IMR-90 (cell line): Measurements from ENCODE around the gene TMEM19. TPM values are rescaled to one million over a fixed set of nuclear protein-coding genes. Genes with fewer than 3 reads are reported as not detected.

ENCODE experiments used
- ATAC-seq: fragments of 200-7000 bp; cut with Tn5 transposase; 2 replicates; pipeline ENCODE4 v1.9.1; 2020; ENCODE audit warnings: low read depth, mild to moderate bottlenecking, moderate library complexity
- BruUV-seq: library from RNA; stranded (reverse); fragments of 400-500 nt; replicated peaks from 2 replicates; lab custom pipeline; 2021; lab: Mats Ljungman, UMichigan
- CTCF ChIA-PET: fragments of 300-600 bp; formaldehyde crosslinking; extraction: SDS; loops from one replicate; lab custom pipeline; 2021; ENCODE audit warnings: antibody characterized with exemption; lab: Yijun Ruan, JAX
- POLR2A ChIA-PET: fragments of 300-600 bp; sonication (Branson Sonifier 250); formaldehyde crosslinking; loops from one replicate; lab custom pipeline; 2022; ENCODE audit warnings: antibody characterized with exemption; ENCODE audit not compliant: unreplicated experiment; lab: Charles Lee
- DNase-seq: peaks from one replicate; pipeline ENCODE4 v3.0.0; 2013
- H2AFZ ChIP-seq: replicated peaks from 2 replicates; pipeline ENCODE3; 2013; ENCODE audit warnings: low read length, mild to moderate bottlenecking; ENCODE audit not compliant: poor library complexity
- H2AK5ac ChIP-seq: 2 replicates; pipeline ENCODE4 v1.6.1; 2013; ENCODE audit warnings: low read depth, low read length, inconsistent platforms
- H2AK9ac ChIP-seq: replicated peaks from 2 replicates; pipeline ENCODE3; 2013; ENCODE audit warnings: mild to moderate bottlenecking, low read depth, low read length, moderate library complexity; ENCODE audit not compliant: poor library complexity
- H2BK120ac ChIP-seq: 2 replicates; pipeline ENCODE4 v1.6.1; 2013; ENCODE audit warnings: low read depth, low read length, inconsistent platforms
- H2BK15ac ChIP-seq: 3 replicates; pipeline ENCODE4 v1.6.1; 2013; ENCODE audit warnings: low read depth, low read length, inconsistent platforms
- H2BK20ac ChIP-seq: 2 replicates; pipeline ENCODE4 v1.6.1; 2013; ENCODE audit warnings: low read depth, mild to moderate bottlenecking, inconsistent platforms, low read length, moderate library complexity
- H2BK5ac ChIP-seq: 2 replicates; pipeline ENCODE4 v1.6.1; 2013; ENCODE audit warnings: mild to moderate bottlenecking, low read depth, low read length, inconsistent platforms; ENCODE audit not compliant: poor library complexity, severe bottlenecking
- H3K14ac ChIP-seq: replicated peaks from 2 replicates; pipeline ENCODE4 v1.6.1; 2013; ENCODE audit warnings: low read depth, low read length, inconsistent platforms
- H3K18ac ChIP-seq: 2 replicates; pipeline ENCODE4 v1.6.1; 2013; ENCODE audit warnings: low read depth, low read length, control low read depth
- H3K23ac ChIP-seq: 2 replicates; pipeline ENCODE4 v1.6.1; 2013; ENCODE audit warnings: low read depth, low read length, inconsistent platforms
- H3K27ac ChIP-seq: 2 replicates; pipeline ENCODE4 v1.5.1; 2013; ENCODE audit warnings: mild to moderate bottlenecking, control low read depth, low read length; ENCODE audit not compliant: insufficient read depth
- H3K27me3 ChIP-seq: 2 replicates; pipeline ENCODE4 v1.6.1; 2013; ENCODE audit warnings: low read length; ENCODE audit not compliant: control insufficient read depth, insufficient read depth
- H3K36me3 ChIP-seq: 2 replicates; pipeline ENCODE4 v1.6.1; 2013; ENCODE audit warnings: low read length, mixed read lengths; ENCODE audit not compliant: control insufficient read depth, insufficient read depth
- H3K4ac ChIP-seq: 2 replicates; pipeline ENCODE4 v1.6.1; 2013; ENCODE audit warnings: low read depth, low read length, inconsistent platforms
- H3K4me1 ChIP-seq: 2 replicates; pipeline ENCODE4 v1.6.1; 2013; ENCODE audit warnings: low read length, mixed read lengths; ENCODE audit not compliant: control insufficient read depth, insufficient read depth
- H3K4me2 ChIP-seq: 2 replicates; pipeline ENCODE4 v1.6.1; 2013; ENCODE audit warnings: low read depth, mild to moderate bottlenecking, control low read depth, low read length, moderate library complexity
- H3K4me3 ChIP-seq: 2 replicates; pipeline ENCODE4 v1.5.1; 2013; ENCODE audit warnings: low read depth, mild to moderate bottlenecking, control low read depth, low read length, moderate library complexity; ENCODE audit not compliant: insufficient read depth
- H3K56ac ChIP-seq: 2 replicates; pipeline ENCODE4 v1.6.1; 2013; ENCODE audit warnings: low read length, inconsistent platforms; ENCODE audit not compliant: insufficient read depth; ENCODE audit errors: extremely low read depth
- H3K79me1 ChIP-seq, 2 experiments: 2 replicates each; pipeline ENCODE4 v1.6.1; 2013; ENCODE audit warnings: low read length in 2 of 2, inconsistent platforms in 1 of 2, low read depth in 1 of 2
- H3K9ac ChIP-seq: 2 replicates; pipeline ENCODE4 v1.6.1; 2013; ENCODE audit warnings: low read depth, low read length, control low read depth
- H3K9me1 ChIP-seq: 2 replicates; pipeline ENCODE4 v1.6.1; 2013; ENCODE audit warnings: low read length, inconsistent platforms; ENCODE audit not compliant: insufficient read depth
- H3K9me3 ChIP-seq: 2 replicates; pipeline ENCODE4 v1.6.1; 2013; ENCODE audit warnings: low read length; ENCODE audit not compliant: control insufficient read depth, insufficient read depth
- H4K20me1 ChIP-seq: 2 replicates; pipeline ENCODE4 v1.6.1; 2013; ENCODE audit warnings: low read length, inconsistent platforms; ENCODE audit not compliant: insufficient read depth
- H4K5ac ChIP-seq: 2 replicates; pipeline ENCODE4 v1.6.1; 2013; ENCODE audit warnings: mild to moderate bottlenecking, low read depth, low read length, control low read depth
- H4K8ac ChIP-seq, 2 experiments: 2 replicates each; pipeline ENCODE4 v1.6.1; 2013; ENCODE audit warnings: low read depth in 2 of 2, low read length in 2 of 2, control low read depth in 1 of 2, inconsistent platforms in 1 of 2
- H4K91ac ChIP-seq: 2 replicates; pipeline ENCODE4 v1.6.1; 2013; ENCODE audit warnings: low read depth, low read length, inconsistent platforms; ENCODE audit not compliant: insufficient read depth
- BHLHE40 ChIP-seq: fragments of 150-350 bp; IDR thresholded peaks from 2 replicates; pipeline ENCODE4 v1.6.1; 2016; ENCODE audit warnings: mild to moderate bottlenecking, low read depth, low read length
- CHD1 ChIP-seq: IDR thresholded peaks from 2 replicates; pipeline ENCODE4 v1.6.1; 2012; ENCODE audit warnings: low read depth, low read length, improper control_type of control experiment
- SMC3 ChIP-seq: fragments of 150-350 bp; IDR thresholded peaks from 2 replicates; pipeline ENCODE4 v1.6.1; 2016; ENCODE audit warnings: low read depth, mild to moderate bottlenecking, antibody characterized with exemption, low read length, moderate library complexity
- WGBS, 2 experiments: methylation state at CpG; one replicate each; pipeline versions ENCODE4 v1.1.5 to v1.1.7; 2013; ENCODE audit warnings: missing lambda C conversion rate in 2 of 2; ENCODE audit not compliant: insufficient read length in 1 of 2; ENCODE audit errors: extremely low coverage in 2 of 2; 5-methylcytosine and 5-hydroxymethylcytosine counted together
- dilution Hi-C: fragments of 300-500 bp; cut with HindIII; formaldehyde crosslinking; loops from one replicate; pipeline ENCODE4 v1.14.3; 2018; ENCODE audit warnings: low sequenced_read_pairs; ENCODE audit not compliant: unreplicated experiment
- in situ Hi-C: fragments of 300-500 bp; cut with MboI; formaldehyde crosslinking; loops from 3 replicates; pipeline ENCODE4 v1.14.3; 2019; ENCODE audit warnings: low sequenced_read_pairs, inconsistent platforms, mixed read lengths
- intact Hi-C: fragments of 100-400 bp; cut with micrococcal nuclease; formaldehyde crosslinking; loops from 2 replicates; pipeline ENCODE4 v1.10.0; 2022
- polyA plus RNA-seq, 3 experiments: library from polyadenylated mRNA; depleted of rRNA; stranded (reverse); fragments of >200 nt; gene quantifications; 2 replicates each; pipeline ENCODE4 v1.2.3, GENCODE V29; 2012; ENCODE audit warnings: low replicate concordance in 1 of 3
- total RNA-seq: library from RNA; depleted of rRNA; stranded (reverse); fragments of >200 nt; gene quantifications from 2 replicates; pipeline ENCODE4 v1.2.3, GENCODE V29; 2012
- TF ChIP-seq, protein P1 (sequence below): fragments of 150-350 bp; IDR thresholded peaks from 2 replicates; pipeline ENCODE4 v1.6.1; 2017; ENCODE audit warnings: mild to moderate bottlenecking, antibody characterized with exemption, low read length, low read depth
- TF ChIP-seq, protein P2 (sequence below): fragments of 150-350 bp; IDR thresholded peaks from 2 replicates; pipeline ENCODE4 v1.6.1; 2016; ENCODE audit warnings: low read depth, mild to moderate bottlenecking, low read length, moderate library complexity, borderline replicate concordance

The TMEM19 gene
- total and polyA plus RNA-seq, 2 of the 4 experiments (the other 2 are of a cell fraction): 8.9 to 28.7 TPM

- dilution Hi-C loops: no loop called here
- Histone ChIP-seq H2AFZ (peak overlapping the region; percentile 90), H3K27ac (peak overlapping the region; percentile 75), H4K5ac (peak overlapping the region; percentile 5), H2BK20ac (no peak overlapping the region), H3K4me2 (peak overlapping the region; percentile 82), H3K79me1 (peaks cover 8 to 22% of the 10 kb centered on the region in 2 experiments; a peak in 3 of 4 replicates), H3K4ac (peak overlapping the region; percentile 83), H2BK120ac (peak overlapping the region; percentile 44), H3K9me3 (no peaks in the 10 kb centered on the region), H2BK5ac (peak overlapping the region; percentile 76), H3K4me3 (peak overlapping the region; percentile 68), H2AK9ac (peak overlapping the region; percentile 79), H3K9ac (peak overlapping the region; percentile 95), H3K23ac (peak overlapping the region; percentile 93), H2AK5ac (peak overlapping the region; percentile 73), H2BK15ac (peak overlapping the region; percentile 33; the same call in 2 of the 3 replicates), H3K27me3 (no peaks in the 10 kb centered on the region), H3K9me1 (no peaks in the 10 kb centered on the region), H3K36me3 (peaks cover 6% of the 10 kb centered on the region), H3K4me1 (no peaks in the 10 kb centered on the region), H3K14ac (peak overlapping the region; percentile 89), H3K56ac (peak overlapping the region; percentile 88), H3K18ac (peak overlapping the region; percentile 0), H4K8ac (peak overlapping the region; percentile 62 to 70), H4K91ac (peak overlapping the region; percentile 67), H4K20me1 (peaks cover 23% of the 10 kb centered on the region)
- DNase-seq (peak; percentile 15), ATAC-seq (no peak)
- ChIA-PET POLR2A (no interaction called here), CTCF (interaction anchor here (0.7 to 2.0 kb wide), 2 partner anchors 10 to 83 kb away, joined by 3 to 10 read pairs; no protein-coding TSS in a partner anchor)
- TF ChIP-seq BHLHE40: no peak
- TF ChIP-seq CHD1: 0 out of 2 replicates have a peak, but pooled peaks have one; percentile 3
- TF ChIP-seq, protein P1, sequence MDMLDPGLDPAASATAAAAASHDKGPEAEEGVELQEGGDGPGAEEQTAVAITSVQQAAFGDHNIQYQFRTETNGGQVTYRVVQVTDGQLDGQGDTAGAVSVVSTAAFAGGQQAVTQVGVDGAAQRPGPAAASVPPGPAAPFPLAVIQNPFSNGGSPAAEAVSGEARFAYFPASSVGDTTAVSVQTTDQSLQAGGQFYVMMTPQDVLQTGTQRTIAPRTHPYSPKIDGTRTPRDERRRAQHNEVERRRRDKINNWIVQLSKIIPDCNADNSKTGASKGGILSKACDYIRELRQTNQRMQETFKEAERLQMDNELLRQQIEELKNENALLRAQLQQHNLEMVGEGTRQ: no peak; the same call in 1 of the 2 replicates
- TF ChIP-seq SMC3: no peak
- TF ChIP-seq, protein P2, sequence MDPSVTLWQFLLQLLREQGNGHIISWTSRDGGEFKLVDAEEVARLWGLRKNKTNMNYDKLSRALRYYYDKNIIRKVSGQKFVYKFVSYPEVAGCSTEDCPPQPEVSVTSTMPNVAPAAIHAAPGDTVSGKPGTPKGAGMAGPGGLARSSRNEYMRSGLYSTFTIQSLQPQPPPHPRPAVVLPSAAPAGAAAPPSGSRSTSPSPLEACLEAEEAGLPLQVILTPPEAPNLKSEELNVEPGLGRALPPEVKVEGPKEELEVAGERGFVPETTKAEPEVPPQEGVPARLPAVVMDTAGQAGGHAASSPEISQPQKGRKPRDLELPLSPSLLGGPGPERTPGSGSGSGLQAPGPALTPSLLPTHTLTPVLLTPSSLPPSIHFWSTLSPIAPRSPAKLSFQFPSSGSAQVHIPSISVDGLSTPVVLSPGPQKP: no peak
- intact Hi-C loops: loop anchor here (1.0 to 5.0 kb wide), 2 partner anchors 22 to 83 kb away; partner anchors contain the start of gene TMEM19
- BruUV-seq: TSS peak; percentile 49
- in situ Hi-C loops: loop anchor here (10.0 to 25.0 kb wide), 2 partner anchors 90 to 598 kb away; partner anchors contain the start of genes RAB21 and TRHDE
- no CpG with 5 or more reads among the region's 20 CpGs for WGBS, 2 experiments
Measured at GRCh38 chr12:71664411-71665089, 21.3 kb upstream of the TMEM19 start.
